ENCODE measurements around the gene HTT.

DNA sequence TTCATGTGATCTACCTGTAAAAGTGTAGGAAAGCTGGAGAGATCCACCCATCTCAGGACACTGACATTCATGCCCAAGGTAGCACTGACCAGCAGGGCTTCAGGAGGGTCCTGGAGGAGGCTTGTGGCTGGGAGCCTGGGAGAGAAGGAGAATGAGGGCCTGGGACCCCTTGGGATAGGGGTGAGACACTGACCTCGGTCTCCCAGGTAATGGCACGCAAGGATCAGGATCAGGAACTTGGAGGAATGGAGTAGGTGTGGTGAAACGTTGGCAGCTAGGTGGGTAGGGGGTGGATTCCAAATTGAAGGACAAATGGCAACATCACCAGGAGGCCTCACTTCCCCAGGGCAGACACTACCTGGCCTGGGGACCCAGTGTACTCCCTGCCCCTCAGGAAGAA is 206.0 kb downstream of the HTT start:
- TF ChIP-seq POLR2AphosphoS5 (IDR thresholded peaks at IDR 0.05): no peak
- no peak for TF ChIP-seq CTCF (IDR thresholded peaks at IDR 0.05)

All from suprapubic skin (tissue), 3 donors.